22Rv1 (cell line): ENCODE measurements around the gene PPDPF.

ENCODE experiments used
- ZFX ChIP-seq: fragments of 450-650 bp; IDR thresholded peaks from 2 replicates; pipeline ENCODE4 v1.6.1; 2017; ENCODE audit warnings: antibody characterized with exemption, borderline replicate concordance
- TF ChIP-seq, protein P1 (sequence below): fragments of 450-650 bp; IDR thresholded peaks from 2 replicates; pipeline ENCODE4 v1.5.1; 2017; ENCODE audit warnings: mild to moderate bottlenecking

DNA sequence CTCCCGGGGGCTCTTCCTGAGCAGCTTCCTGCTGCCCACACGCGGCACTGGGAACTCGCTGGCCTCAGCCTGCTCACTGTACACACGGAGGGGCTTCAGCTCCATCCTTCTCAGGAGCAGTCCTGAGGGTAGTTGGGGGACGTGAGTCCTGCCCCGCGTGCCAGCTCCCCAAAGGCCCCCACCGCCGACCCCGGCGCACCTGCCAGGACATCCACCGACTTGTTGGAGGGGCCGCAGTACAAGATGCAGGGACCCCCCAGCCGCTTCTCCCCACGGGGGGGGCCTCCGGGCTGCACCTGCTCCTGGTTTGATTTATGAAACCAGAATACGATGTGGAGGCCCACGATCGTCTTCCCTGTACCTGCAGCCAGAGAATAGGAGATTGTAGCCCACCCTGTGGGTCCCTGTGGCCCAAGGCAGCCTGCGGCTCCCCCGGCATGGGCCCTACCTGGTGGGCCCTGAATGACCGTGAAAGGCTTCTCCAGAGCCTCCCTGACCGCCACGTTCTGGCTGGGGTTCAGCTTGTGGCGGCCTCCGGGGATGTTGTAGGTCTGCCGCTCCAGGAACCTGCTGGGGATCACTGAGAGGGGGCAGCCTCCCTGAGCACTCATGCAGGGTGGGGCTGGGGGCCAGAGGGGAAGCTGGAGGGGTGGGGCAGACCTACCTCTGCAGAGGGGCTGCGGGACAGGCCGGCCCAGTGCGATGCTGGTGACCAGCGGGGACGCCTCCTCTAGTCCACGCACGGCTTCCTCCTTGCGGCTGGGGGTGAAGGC, 41.2 kb downstream of the PPDPF start:
- TF ChIP-seq, protein P1, sequence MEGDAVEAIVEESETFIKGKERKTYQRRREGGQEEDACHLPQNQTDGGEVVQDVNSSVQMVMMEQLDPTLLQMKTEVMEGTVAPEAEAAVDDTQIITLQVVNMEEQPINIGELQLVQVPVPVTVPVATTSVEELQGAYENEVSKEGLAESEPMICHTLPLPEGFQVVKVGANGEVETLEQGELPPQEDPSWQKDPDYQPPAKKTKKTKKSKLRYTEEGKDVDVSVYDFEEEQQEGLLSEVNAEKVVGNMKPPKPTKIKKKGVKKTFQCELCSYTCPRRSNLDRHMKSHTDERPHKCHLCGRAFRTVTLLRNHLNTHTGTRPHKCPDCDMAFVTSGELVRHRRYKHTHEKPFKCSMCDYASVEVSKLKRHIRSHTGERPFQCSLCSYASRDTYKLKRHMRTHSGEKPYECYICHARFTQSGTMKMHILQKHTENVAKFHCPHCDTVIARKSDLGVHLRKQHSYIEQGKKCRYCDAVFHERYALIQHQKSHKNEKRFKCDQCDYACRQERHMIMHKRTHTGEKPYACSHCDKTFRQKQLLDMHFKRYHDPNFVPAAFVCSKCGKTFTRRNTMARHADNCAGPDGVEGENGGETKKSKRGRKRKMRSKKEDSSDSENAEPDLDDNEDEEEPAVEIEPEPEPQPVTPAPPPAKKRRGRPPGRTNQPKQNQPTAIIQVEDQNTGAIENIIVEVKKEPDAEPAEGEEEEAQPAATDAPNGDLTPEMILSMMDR = no peak
- no peak for TF ChIP-seq ZFX
